SU-DHL-6 (cell line): ENCODE measurements around the gene EPHA3.

Experiments used
- EZH2phosphoT487 ChIP-seq: fragments of 200-600 bp; sonication (generic), shearing (Covaris generic); conservative IDR thresholded peaks from 2 replicates; pipeline ENCODE4 v1.6.1; 2018; ENCODE audit warnings: mild to moderate bottlenecking, antibody characterized with exemption, low read length, moderate library complexity, mixed read lengths
- TF ChIP-seq, protein P1 (sequence below): fragments of 200-600 bp; sonication (generic); IDR thresholded peaks from one replicate; pipeline ENCODE4 v1.5.1; 2017; ENCODE audit warnings: antibody characterized with exemption, mild to moderate bottlenecking, low read length, moderate library complexity; ENCODE audit not compliant: insufficient read depth, poor library complexity, severe bottlenecking

DNA sequence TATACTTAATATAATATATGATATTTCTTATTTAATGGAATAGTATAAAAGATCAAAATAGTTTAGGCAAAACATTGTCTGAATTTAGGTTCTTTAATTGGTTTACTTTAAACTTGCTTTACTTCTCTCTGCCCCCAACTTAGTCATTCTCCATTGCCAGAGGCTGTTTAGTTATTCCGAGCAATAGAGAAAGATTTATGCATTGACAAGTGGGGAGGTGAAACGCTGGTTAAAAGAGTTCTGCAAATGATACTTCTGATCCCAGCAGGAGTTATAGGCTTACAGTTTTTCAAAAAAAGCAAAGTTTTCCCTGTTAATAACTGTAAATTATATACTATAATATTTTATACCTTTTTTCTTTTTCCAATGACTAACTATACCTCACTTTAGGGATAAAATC is 145.4 kb downstream of the EPHA3 start:
- TF ChIP-seq, protein P1, sequence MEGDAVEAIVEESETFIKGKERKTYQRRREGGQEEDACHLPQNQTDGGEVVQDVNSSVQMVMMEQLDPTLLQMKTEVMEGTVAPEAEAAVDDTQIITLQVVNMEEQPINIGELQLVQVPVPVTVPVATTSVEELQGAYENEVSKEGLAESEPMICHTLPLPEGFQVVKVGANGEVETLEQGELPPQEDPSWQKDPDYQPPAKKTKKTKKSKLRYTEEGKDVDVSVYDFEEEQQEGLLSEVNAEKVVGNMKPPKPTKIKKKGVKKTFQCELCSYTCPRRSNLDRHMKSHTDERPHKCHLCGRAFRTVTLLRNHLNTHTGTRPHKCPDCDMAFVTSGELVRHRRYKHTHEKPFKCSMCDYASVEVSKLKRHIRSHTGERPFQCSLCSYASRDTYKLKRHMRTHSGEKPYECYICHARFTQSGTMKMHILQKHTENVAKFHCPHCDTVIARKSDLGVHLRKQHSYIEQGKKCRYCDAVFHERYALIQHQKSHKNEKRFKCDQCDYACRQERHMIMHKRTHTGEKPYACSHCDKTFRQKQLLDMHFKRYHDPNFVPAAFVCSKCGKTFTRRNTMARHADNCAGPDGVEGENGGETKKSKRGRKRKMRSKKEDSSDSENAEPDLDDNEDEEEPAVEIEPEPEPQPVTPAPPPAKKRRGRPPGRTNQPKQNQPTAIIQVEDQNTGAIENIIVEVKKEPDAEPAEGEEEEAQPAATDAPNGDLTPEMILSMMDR = no peak
- no peak for TF ChIP-seq EZH2phosphoT487
